Testis (tissue), 3 donors: Measurements from ENCODE around the gene SF3B5. TPM values are rescaled to one million over a fixed set of nuclear protein-coding genes. Genes with fewer than 3 reads are reported as not detected.

ENCODE experiments used
- DNase-seq: peaks from one replicate; pipeline ENCODE4 v3.0.0-alpha.2; 2019
- H3K27ac ChIP-seq, 2 donors: fragments of 200-600 bp; sonication (generic); one replicate each; pipeline ENCODE4 v1.5.1; 2019
- H3K27me3 ChIP-seq: fragments of 200-600 bp; sonication (generic); one replicate; pipeline ENCODE4 v1.5.1; 2019
- H3K36me3 ChIP-seq: fragments of 200-600 bp; sonication (generic); one replicate; pipeline ENCODE4 v1.5.1; 2017; ENCODE audit warnings: low read depth; ENCODE audit errors: missing control alignments
- H3K4me1 ChIP-seq: fragments of 200-600 bp; sonication (generic); one replicate; pipeline ENCODE4 v1.5.1; 2019
- H3K4me3 ChIP-seq, 2 donors: fragments of 200-600 bp; sonication (generic); one replicate each; pipeline ENCODE4 v1.5.1; 2017 to 2019
- H3K9me3 ChIP-seq: fragments of 200-600 bp; sonication (generic); one replicate; pipeline ENCODE4 v1.5.1; 2017
- POLR2A ChIP-seq: fragments of 450-650 bp; IDR thresholded peaks from one replicate; pipeline ENCODE4 v1.6.1; 2017; ENCODE audit warnings: antibody characterized with exemption, mild to moderate bottlenecking, moderate library complexity
- WGBS, 2 donors: methylation state at CpG; one replicate each; pipeline ENCODE4 v1.1.5; 2018; 5-methylcytosine and 5-hydroxymethylcytosine counted together
- intact Hi-C: fragments of 100-400 bp; cut with DNase I; formaldehyde crosslinking; loops from one replicate; pipeline ENCODE4 v1.15.1; 2023; ENCODE audit warnings: low total_unique reads
- polyA plus RNA-seq: library from polyadenylated mRNA; stranded (reverse); fragments of 350-450 nt; fragmentation: Illumina TruSeq; extraction: RNeasy Lipid Tissue Mini Kit (QIAGEN cat#74804); gene quantifications from one replicate; pipeline ENCODE4 v1.2.3, GENCODE V29; 2014; ENCODE audit warnings: low read depth, low replicate concordance; ENCODE audit not compliant: insufficient read depth
- total RNA-seq, 2 donors: library from RNA; depleted of rRNA; stranded (reverse); fragments of >200 nt; gene quantifications; one replicate each; pipeline ENCODE4 v1.2.3, GENCODE V29; 2016
- TF ChIP-seq, protein P1 (sequence below), 3 experiments: fragments of 450-650 bp in 2 of 3; fragments of 200-600 bp in 1 of 3; sonication (generic) in 1 of 3; IDR thresholded peaks; one replicate each; pipeline ENCODE4 v1.5.1; 2016 to 2019; ENCODE audit warnings: antibody characterized with exemption in 3 of 3, mild to moderate bottlenecking in 2 of 3, moderate library complexity in 1 of 3

The SF3B5 gene
- total and polyA plus RNA-seq, 3 donors from 2014 or later: 153 to 200 (median 174) TPM

DNA sequence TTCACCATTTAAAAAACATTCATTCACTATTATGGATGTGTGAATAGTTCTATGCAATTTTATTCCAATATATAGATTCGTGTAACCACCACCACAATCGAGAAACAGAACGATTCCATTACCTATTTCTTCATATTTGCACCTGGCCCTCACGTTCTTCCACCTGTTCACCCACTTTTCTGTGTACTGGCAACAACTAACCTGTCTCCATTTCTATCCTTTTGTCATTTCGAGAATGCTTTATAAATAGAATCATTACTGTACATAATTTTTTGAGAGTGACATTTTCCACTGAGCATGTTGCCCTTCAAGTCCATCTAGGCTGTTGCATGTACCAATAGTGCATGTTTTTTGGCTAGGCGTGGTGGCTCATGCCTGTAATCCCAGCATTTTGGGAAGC lies 31.7 kb upstream of the SF3B5 start:
- intact Hi-C loops: loop anchor here (10.0 kb wide), 1 partner anchor 68 kb away; no protein-coding TSS in a partner anchor
- WGBS, 2 donors: 90 to 95% methylated on average over 6 of the region's 6 CpGs
- H3K36me3 ChIP-seq: no peaks in the 10 kb centered on the region
- H3K4me1 ChIP-seq: no peaks in the 10 kb centered on the region
- H3K27me3 ChIP-seq: no peaks in the 10 kb centered on the region
- no peak for TF ChIP-seq POLR2A
- TF ChIP-seq, protein P1, sequence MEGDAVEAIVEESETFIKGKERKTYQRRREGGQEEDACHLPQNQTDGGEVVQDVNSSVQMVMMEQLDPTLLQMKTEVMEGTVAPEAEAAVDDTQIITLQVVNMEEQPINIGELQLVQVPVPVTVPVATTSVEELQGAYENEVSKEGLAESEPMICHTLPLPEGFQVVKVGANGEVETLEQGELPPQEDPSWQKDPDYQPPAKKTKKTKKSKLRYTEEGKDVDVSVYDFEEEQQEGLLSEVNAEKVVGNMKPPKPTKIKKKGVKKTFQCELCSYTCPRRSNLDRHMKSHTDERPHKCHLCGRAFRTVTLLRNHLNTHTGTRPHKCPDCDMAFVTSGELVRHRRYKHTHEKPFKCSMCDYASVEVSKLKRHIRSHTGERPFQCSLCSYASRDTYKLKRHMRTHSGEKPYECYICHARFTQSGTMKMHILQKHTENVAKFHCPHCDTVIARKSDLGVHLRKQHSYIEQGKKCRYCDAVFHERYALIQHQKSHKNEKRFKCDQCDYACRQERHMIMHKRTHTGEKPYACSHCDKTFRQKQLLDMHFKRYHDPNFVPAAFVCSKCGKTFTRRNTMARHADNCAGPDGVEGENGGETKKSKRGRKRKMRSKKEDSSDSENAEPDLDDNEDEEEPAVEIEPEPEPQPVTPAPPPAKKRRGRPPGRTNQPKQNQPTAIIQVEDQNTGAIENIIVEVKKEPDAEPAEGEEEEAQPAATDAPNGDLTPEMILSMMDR (IDR thresholded peaks at IDR 0.05): no peak
- H3K27ac ChIP-seq: no peak overlapping the region
- no peak overlapping the region for H3K4me3 ChIP-seq
- H3K9me3 ChIP-seq: no peaks in the 10 kb centered on the region
- no peak for DNase-seq

- no peak overlapping the region for H3K27ac ChIP-seq
- TF ChIP-seq POLR2A: no peak
- TF ChIP-seq, protein P1 (IDR thresholded peaks at IDR 0.05): no peak
- WGBS, 2 donors: 63 to 74% methylated on average over 2 of the region's 2 CpGs
- no peaks in the 10 kb centered on the region for H3K4me1 ChIP-seq
- H3K36me3 ChIP-seq: no peaks in the 10 kb centered on the region
- DNase-seq: no peak
- intact Hi-C loops: loop anchor here (10.0 kb wide), 1 partner anchor 71 kb away; no protein-coding TSS in a partner anchor
- H3K27me3 ChIP-seq: no peaks in the 10 kb centered on the region
- H3K9me3 ChIP-seq: no peaks in the 10 kb centered on the region
- H3K4me3 ChIP-seq: no peak overlapping the region
Measured at GRCh38 chr6:144123836-144124235, 28.5 kb upstream of the SF3B5 start.

DNA sequence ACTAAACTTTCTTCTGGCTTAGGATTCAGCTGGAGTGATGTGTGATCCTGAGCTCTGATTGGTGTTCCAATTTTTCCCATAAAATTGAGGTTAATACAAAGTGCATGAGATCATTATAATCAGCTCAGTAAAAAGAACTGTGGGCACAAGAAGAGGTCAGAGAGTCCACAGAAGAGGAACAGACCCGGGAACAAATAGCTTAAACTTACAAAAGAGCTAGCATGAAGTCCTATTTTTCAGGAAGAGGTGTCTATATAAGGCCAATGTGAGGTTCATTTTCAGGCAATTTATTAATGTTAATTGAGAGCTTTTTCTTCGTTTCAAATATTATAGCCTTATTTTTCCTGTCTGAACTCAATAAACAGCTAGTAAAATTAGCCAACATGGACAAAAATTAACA lies 28.0 kb upstream of the SF3B5 start:
- intact Hi-C loops: loop anchor here (10.0 kb wide), 1 partner anchor 71 kb away; no protein-coding TSS in a partner anchor
- 75 to 77% methylated on average over 2 of the region's 2 CpGs for WGBS, 2 donors
- Histone ChIP-seq H3K27ac (no peak overlapping the region), H3K36me3 (no peaks in the 10 kb centered on the region), H3K4me3 (no peak overlapping the region), H3K27me3 (no peaks in the 10 kb centered on the region), H3K9me3 (no peaks in the 10 kb centered on the region), H3K4me1 (no peaks in the 10 kb centered on the region)
- DNase-seq: no peak
- no peak for TF ChIP-seq POLR2A
- TF ChIP-seq, protein P1 (IDR thresholded peaks at IDR 0.05): no peak

GRCh38 chr6:144122861-144123260 lies 27.5 kb upstream of the SF3B5 start:
- no peaks in the 10 kb centered on the region for H3K27me3 ChIP-seq
- intact Hi-C loops: loop anchor here (10.0 kb wide), 1 partner anchor 72 kb away; no protein-coding TSS in a partner anchor
- no peak for DNase-seq

More at GRCh38 chr6:144122861-144123260, 27.5 kb upstream of the SF3B5 start:
- no peak overlapping the region for H3K4me3 ChIP-seq
- no peaks in the 10 kb centered on the region for H3K36me3 ChIP-seq
- no peak overlapping the region for H3K27ac ChIP-seq
- H3K9me3 ChIP-seq: no peaks in the 10 kb centered on the region
- H3K4me1 ChIP-seq: no peaks in the 10 kb centered on the region
- no peak for TF ChIP-seq POLR2A
- TF ChIP-seq, protein P1 (IDR thresholded peaks at IDR 0.05): no peak
